NCI-H2171 (cell line): ENCODE data around the gene RBBP4.
"Not testable (repeated sequence)": the region's sequence is repeated elsewhere in the genome, so short reads cannot be mapped to it uniquely, and the experiment has no call there.

Experiments used
- DNase-seq: peaks from one replicate; lab custom pipeline; 2025; lab: John Stamatoyannopoulos, UW

Gene RBBP4

DNA sequence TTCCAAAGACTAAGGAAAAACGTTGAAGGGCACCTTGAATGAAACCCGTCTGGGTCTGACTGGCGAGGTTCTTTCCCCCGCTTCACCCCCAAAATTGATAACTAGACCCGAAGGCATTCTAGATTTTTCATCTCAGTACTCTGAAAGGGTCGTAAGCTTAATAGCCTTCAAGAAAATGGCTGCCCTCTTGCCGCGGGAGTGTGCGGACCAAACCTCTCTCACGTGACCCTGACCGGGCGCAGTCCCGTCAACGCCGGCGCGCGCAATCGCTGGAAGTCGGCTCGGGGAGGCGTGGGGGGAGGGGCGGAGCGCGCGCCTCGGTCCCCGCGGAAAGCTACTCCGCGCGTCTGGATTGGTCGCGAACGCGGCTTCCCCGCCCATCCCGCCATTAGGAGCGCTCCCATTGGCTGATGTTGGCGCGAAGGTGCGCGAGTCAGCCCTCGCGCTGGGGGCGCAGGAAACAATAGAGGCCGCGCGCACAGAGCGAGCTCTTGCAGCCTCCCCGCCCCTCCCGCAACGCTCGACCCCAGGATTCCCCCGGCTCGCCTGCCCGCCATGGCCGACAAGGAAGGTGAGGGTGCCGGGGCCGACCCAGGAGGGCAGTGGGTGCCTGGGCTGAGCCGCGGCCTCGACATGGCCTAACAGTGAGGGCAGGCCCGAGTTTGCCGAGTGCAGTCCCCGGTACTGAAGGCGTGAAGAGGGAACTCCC, at the start of gene RBBP4:
TSS of gene RBBP4 (plus strand) at position 457 of the 709 bp plus-strand sequence. CDS start at position 556, 99 bp downstream.
- peak; percentile 98 for DNase-seq

DNA sequence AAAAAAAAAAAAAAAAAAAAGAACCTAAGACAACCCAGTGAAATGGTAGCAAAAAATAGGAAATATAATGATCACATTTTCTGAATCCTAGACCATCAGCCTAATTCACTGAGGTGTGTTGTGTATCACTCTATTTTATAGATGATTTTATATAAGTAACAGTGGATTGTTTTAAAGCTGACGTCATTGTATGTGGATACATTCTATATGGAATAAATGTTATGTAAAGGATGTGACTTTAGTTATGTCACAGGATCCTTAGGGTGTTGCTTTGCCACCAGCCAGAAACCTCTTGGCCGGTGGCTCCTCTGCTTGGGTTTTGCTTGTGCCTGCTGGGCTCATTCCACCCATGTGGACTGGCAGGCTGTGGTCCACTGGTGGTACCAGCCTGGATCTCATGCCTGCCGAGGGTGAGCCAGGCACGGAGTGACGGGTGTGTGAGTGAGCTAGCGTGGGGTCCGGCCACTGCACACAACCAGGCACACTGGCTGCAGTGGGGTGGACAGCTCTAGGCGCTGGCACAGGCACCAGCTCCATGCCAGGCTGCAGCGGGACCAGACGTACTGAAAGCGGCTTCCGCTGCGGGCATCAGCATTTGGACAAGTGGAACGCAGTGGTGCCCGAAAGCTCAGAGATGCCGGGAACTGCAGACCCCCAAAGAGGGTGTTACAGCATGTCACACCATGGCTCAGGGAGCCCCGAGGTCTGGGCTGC, 45.1 kb upstream of the RBBP4 start:
- DNase-seq = no peak

DNA sequence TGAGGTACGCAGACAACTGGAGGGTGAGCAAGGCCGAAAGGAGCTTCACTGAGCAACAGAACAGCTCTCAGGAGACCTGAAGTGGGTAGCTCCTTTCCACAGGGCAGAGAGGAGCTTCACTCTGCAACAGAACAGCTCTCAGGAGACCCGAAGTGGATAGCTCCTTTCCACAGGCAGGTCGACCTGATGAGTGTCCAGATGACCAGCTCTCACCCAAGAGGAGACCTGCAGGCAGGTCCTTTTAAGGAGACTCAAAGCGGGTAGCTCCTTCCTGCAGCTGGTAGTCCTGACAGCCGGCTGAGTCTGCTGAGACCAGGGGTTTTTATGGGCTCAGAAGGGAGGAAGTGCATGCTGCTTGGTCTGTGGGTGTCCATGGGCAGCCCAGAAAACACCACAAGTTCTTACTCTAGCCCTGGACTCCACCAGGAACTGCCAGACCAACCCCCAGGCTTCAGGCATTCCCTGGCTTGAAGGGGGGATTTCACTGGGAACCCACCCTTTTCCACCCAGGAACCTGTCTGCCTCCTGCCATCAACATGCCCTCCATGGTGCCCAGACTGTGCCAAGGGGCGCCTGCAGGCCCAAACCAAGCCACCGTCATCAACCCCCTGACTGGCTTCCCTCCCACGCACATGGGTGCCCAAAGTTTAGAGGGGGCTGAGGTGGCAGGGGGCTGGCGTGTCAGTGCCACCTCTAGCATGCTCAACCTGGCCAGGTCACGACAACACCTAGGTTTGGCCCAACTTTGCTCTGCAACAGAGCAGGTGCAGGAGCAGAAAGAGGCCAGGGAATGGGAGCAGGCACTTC, 44.2 kb upstream of the RBBP4 start:
- DNase-seq = no peak

DNA sequence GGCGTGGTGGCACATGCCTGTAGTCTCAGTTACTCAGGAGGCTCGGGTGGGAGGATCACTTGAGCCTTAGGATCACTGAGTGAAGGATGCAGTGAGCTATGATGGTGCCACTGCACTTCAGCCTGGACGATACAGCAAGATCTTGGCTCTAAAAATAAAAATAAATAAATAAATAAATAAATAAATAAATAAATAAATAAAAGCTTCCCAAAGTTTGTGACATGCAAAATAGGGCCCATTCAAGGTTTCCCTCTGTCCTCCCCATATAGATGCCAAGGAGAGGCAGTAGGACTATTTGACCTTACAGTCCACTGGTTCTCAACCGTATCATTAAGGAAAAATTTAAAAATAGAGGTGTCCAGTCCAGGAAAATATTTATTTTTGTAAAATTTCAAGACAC, 41.8 kb upstream of the RBBP4 start:
- DNase-seq = no peak

DNA sequence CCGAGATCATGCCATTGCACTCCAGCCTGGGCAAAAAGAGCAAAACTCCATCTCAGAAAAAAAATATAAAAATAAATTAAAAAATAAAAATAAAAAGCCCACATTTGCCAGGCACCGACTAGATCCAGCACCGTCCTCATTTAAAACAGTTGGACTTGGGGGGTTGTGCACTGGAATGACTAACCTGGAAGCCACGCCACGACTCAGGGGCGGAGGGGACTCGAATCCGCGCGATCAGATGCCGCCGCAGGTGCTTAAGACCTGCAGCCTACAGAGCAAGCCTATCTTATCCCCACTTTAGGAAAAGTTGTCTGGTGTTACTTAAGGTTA, 39.2 kb upstream of the RBBP4 start:
- DNase-seq = no peak

DNA sequence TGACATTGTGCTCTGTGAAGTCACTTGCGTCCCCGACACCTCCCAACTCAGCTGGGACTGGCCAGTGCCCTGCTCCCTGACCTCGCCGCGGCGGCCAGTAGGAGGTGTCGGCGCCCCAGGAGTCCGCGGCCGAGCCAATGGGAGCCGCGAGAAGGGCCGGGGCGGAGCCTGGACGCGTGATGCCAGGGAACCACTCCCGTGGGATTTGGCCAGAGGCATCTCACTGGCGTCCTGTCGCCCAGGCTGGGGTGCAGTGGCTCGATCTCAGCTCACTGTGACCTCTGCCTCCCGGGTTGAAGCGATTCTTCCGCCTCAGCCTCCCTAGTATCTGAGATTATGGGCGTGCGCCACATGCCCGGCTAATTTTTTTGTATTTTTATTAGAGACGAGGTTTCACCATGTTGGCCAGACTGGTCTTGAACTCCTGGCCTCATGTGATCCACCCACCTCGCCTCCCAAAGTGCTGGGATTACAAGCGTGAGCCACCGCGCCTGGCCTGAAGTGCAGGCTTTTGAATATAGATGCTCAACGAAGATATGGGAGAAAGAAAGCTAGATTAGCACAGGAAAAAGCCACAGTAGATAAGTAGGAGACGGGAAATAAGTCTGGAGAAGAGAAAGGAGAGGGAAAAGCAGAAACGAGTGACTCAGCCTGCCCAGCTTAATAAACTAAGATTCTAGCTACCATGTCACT, 38.7 kb upstream of the RBBP4 start:
- DNase-seq = peak; percentile 92

DNA sequence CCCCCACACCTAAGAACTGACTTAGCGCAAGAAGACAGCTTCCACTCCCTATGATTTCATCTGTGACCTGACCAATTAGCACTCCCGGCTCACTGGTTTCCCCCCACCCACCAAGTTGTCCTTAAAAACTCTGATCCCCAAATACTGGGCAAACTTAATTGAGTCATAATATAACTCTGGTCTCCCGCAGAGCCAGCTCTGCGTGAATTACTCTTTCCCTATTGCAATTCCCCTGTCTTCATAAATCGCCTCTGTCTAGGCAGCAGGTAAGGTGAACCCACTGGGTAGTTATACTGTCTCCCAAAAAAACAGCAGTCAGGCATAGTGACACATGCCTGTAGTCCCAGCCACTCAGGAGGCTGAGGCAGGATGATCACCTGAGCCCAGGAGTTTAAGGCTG, 37.5 kb upstream of the RBBP4 start:
- no peak for DNase-seq

DNA sequence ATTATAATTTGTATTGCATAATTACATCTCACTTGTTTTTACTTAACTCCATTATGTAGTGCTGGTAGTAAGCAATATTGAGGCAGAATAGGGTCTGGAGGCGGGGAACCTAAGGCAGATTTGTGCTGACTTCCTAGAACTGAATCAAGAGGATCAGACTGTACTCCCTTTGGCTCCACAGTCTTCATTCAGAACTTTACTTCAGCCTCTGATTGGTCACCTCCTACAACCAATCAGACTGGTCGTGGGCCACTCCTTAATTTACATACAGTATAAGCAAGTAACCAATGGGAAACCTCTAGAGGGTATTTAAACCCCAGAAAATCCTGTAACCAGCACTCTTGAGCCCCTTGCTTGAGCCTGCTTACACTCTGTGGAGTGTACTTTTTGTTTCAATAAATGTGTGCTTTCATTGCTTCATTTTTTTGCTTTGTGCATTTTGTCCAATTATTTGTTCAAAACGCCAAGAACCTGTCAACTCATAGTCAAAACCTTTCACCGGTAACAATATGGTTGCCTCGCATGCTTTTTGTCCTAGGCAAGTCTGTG, 32.3 kb upstream of the RBBP4 start:
- no peak for DNase-seq

DNA sequence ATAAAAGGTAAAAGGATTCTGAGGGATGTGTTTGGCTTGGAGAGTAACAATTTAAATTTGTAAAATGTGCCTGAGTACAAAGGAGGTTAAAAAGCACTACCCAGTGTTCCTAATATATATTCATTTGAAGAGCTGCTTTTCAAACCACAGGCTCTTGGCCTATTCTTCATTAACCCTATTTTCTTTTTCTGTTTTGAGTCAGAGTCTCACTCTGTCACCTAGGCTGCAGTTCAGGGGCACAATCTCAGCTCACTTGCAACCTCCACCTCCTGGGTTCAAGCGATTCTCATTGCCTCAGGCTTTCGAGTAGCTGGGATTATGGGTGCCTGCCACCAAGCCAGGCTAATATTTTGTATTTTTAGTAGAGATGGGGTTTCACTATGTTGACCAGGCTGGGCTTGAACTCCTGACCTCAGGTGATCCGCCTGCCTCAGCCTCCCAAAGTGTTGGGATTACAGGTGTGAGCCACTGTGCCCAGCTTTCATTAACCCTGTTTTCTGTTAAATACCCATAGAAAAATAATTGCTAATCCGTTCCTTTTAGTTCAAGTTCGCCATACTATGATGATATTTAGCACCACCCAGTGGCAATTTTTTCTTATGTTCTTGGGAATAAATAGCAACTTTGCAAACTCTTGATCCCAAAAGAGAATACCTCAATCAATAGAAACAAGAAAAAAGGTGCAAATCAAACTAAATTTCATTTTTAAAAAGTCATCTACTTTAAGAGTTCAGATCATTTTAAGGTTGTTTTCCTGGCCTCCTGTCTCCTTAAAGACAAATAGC, 31.1 kb upstream of the RBBP4 start:
- no peak for DNase-seq

DNA sequence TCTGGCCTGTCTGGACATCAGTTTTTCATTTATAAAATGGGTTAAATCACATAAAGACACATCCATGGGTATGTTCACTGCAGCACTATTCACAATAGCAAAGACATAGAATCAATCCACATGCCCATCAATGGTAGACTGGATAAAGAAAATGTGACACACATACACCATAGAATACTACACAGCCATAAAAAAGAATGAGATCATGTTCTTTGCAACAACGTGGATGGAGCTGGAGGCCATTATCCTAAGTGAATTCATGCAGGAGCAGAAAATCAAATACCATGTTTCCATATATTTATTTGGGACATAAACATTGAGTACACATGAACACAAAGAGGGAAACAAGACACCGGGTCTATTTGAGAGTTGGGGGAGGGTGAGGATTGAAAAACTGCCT, 28.8 kb upstream of the RBBP4 start:
- no peak for DNase-seq

DNA sequence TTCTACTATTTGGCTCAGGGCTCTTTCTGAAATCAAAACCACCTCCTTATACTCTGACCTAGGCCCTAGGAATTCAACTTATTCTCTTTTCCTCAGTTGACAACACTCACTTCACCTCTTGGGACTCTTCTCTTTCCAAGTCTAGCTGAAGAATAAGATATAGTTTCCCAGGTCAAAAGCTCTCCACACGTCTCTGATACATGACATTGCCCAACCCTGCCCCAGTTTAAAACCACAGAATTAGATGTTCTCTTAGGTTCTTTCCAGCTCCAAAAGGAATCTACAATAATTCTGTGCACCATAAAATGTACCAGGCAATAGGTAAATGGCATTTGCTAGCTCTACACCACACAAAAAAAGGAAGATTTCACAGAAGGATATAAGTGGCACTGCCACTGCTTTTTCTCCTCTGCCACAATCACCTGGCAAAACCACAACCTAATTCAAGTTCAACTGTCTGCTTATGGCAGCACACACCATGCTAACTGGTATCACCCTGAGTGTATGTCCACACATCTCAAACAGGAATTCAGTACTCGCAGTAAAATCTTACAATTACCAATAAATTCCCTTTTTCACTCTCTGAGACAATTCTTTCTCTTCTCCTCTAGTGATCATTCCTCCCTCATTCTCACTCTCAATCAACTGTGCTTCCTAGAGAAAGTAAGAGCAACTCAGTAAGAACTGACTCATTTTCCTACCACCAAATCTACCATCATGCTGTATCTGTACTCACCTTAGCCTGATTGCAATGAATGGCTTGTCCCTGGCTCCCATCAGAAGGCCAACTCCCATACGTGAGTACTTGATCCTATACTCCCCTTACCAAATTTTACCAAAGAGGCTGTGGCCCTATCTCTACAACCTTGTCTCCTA, 28.0 kb upstream of the RBBP4 start:
- DNase-seq = no peak

DNA sequence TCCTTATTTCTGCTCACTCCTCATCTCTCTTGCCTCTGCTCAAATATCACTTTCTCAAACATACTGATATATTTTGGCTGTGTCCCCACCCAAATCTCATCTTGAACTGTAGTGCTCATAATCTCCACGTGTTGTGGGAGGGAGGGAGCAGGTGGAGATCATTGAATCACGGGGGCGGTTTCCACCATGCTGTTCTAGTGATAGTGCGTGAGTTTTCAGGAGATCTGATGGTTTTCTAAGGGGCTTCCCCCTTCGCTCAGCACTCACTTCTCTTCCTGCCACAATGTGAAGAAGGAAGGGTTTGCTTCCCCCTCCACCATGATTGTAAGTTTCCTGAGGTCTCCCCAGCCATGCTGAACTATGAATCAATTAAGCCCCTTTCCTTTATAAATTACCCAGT, 27.2 kb upstream of the RBBP4 start:
- DNase-seq = no peak

DNA sequence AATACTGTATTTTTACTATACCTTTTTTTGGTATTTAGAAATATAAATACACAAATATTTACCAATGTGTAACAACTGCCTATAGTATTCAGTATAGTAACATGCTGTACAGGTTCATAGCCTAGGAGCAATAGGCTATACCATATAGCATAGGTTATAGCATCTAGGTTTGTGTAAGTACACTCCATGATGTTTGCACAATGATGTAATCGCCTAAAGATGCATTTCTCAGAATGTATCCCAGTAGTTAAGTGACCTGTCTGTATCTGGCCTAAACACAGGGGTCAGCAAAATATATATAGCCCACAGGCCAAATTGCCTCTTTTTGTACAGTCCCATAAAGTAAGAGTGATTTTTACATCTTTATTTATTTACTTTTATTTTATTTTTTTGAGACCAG, 24.8 kb upstream of the RBBP4 start:
- no peak for DNase-seq

DNA sequence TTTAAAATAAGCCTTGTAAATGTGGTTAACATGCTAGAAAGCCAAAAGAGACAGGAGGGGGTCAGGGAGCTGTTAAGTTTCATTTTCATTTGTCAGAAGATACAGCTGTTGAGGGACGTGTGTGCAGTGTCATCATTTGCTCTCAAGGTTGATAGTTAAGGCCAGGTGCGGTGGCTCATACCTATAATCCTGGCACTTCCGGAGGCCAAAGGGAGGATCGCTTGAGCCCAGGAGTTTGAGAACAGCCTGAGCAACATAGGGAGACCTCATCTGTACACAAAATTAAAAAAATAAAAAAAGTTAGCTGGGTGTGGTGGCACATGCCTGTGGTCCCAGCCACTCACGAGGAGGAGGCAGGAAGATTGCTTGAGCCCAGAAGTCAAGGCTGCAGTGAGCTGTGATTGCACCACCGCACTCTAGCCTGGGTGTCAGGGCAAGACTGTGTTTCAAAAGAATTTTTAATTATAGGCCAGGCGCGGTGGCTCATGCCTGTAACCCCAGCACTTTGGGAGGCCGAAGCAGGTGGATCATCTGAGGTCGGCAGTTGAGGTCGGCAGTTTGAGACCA, 23.3 kb upstream of the RBBP4 start:
- no peak for DNase-seq

DNA sequence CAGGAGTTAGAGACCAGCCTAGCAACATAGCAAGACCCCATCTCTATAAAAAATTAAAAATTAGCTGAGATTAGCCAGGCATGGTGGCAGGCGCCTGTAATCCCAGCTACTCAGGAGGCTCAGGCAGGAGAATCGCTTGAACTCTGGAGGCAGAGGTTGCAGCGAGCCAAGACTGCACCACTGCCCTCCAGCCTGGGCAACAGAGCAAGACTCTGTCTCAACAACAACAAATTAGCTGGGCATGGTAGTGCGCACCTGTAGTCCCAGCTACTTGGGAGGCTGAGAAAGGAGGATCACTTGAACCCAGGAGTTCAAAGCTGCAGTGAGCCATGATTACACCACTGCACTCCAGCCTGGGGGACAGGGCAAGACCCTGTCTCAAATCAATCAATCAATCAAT, 20.8 kb upstream of the RBBP4 start:
- not testable (repeated sequence) for DNase-seq

DNA sequence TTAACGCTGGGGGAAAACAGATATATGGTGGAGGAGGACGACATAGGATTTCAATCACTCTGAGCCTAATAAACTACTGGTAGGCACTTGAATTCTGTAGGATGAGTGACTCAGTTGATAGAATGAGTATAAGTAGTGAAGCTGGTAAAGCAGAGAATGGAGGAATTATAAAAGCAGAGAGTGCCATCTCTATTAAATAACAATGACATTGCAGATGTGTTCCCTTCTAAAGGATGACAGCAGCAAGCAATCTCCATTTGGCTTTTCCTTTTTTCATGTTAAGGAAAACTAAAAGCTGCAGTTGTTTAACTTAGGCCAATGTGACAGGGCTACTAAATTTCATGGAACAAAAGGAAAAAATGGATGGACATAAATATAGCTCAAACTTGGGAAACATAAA, 18.2 kb upstream of the RBBP4 start:
- DNase-seq = no peak

DNA sequence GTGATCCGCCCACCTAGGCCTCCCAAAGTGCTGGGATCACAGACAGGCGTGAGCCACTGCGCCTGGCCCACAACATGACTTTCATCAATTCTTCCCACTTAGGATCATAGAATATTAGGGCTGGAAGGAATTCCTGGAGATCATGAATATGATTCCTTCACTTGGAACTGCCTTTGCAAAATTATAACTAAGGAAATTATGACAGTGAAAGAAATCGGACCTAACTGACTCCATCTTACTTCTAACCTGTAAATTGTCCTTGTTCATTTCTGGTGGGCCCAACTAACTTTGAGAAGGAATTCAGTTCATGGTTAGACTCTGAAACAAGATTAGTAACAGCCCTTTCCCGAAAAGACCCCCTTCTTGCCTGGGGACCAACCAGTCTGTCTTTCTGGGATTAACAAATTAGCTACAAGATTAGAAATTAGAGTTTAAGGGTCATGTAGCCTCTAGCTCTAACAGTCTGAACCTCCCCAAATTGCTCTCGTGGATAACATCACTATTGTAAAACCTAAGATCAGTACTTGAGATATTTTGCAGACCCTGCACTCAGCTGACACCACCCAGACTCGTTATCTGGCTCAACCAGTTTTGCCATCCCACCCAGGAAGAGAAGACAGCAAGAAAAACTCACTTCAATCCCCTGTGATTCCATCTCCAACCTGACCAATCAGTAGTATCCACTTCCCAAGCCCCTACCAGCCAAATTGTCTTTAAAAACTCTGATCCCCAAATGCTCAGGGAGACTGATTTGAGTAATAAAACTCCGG, 15.3 kb upstream of the RBBP4 start:
- no peak for DNase-seq

DNA sequence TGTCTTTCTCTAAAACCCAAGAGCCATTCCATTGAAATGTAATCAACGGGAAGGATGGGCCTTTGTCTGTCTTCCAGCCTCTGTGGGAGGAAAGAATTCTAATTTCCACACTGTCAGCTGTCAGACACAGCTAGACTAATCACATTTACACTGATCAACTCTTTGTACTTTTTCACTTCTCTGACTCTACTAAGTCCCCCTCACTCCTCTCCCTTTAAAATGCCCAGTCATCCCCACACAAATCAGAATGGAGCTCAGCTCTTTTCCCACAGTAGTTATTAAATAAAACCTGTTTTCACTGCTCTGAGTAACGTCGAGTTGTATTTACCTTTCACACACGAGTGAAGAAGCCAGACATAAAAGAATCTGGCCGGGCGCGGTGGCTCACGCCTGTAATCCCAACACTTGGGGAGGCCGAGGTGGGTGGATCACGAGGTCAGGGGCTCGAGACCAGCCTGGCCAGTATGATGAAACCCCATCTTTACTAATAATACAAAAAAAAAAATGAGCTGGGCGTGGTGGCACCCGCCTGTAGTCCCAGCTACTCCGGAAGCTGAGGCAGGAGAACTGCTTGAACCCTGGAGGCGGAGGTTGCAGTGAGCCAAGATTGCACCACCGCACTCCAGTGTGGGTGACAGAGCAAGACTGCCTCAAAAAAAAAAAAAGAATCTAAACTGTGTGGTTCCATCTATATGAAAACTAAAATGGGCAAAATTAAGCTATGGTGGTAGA, 13.9 kb upstream of the RBBP4 start:
- no peak for DNase-seq
